Motor neuron (in vitro differentiated cells): ENCODE measurements around the gene FRY. TPM values are rescaled to one million over a fixed set of nuclear protein-coding genes. Genes with fewer than 3 reads are reported as not detected.

Source experiments
- ATAC-seq, 8 experiments: fragments of 200-7000 bp; cut with Tn5 transposase; replicated peaks in 6 of 8; 2 replicates each; pipeline ENCODE4 v1.8.0; 2021; ENCODE audit warnings: mild to moderate bottlenecking in 8 of 8, moderate library complexity in 8 of 8
- H3K27ac ChIP-seq, 2 donors: fragments of 250-450 bp; sonication (Bioruptor Pico); 2 replicates each; pipeline ENCODE4 v1.9.0; 2021; ENCODE audit warnings: antibody characterized with exemption in 2 of 2, mild to moderate bottlenecking in 2 of 2, moderate library complexity in 1 of 2
- H3K4me1 ChIP-seq, 2 donors: fragments of 250-450 bp; sonication (Bioruptor Pico); replicated peaks in 1 of 2; 2 replicates each; pipeline ENCODE4 v1.6.1; 2021; ENCODE audit warnings: antibody characterized with exemption in 2 of 2, mild to moderate bottlenecking in 2 of 2, moderate library complexity in 1 of 2
- H3K4me3 ChIP-seq, 5 donors: fragments of 250-450 bp; sonication (Bioruptor Pico); 2 replicates each; pipeline ENCODE4 v1.9.0; 2021; ENCODE audit warnings: antibody characterized with exemption in 5 of 5, mild to moderate bottlenecking in 5 of 5, moderate library complexity in 4 of 5
- WGBS, 10 experiments: fragments of 450-650 bp; shearing (Covaris generic); methylation state at CpG; one replicate each; pipeline ENCODE4 v1.0.0; 2022; 5-methylcytosine and 5-hydroxymethylcytosine counted together
- in situ Hi-C, 9 experiments: fragments of 400-800 bp; cut with MboI; loops; one replicate each; pipeline ENCODE4 v1.15.0; 2021; ENCODE audit warnings: low sequenced_read_pairs in 9 of 9, low pct_unique_long_range_greater_than_20kb in 2 of 9; ENCODE audit not compliant: unreplicated experiment in 9 of 9
- total RNA-seq, 8 experiments: library from RNA; unstranded; fragments of 300-600 nt; gene quantifications; 2 replicates each; pipeline versions ENCODE4 v1.2.3 to v1.2.4, GENCODE V29; 2022

FRY gene
- total RNA-seq, 8 experiments from 2014 or later: 6.0 to 54.0 (median 35.7) TPM

- in situ Hi-C loops: no loop called here
- ATAC-seq: peak in 2 of 8 experiments; percentile 59 to 60
- no peak overlapping the region for H3K27ac ChIP-seq
- H3K4me3 ChIP-seq: no peak overlapping the region
- H3K4me1 ChIP-seq: no peaks in the 10 kb centered on the region
- 0 to 100% (median 43%) methylated on average over 1 of the region's 1 CpG; no CpG with 5 or more reads in 4 of the 10 experiments for WGBS, 10 experiments
Measured at GRCh38 chr13:32277839-32278238, 246.3 kb downstream of the FRY start.

- Histone ChIP-seq H3K27ac (no peak overlapping the region), H3K4me3 (no peak overlapping the region), H3K4me1 (no peaks in the 10 kb centered on the region)
- in situ Hi-C loops: no loop called here
- ATAC-seq: peak in 2 of 8 experiments; percentile 74 to 89
- 7 to 100% (median 79%) methylated on average over 1 to 3 of the region's 3 CpGs for WGBS, 10 experiments
Measured at GRCh38 chr13:32278426-32278825, 246.9 kb downstream of the FRY start.

GRCh38 chr13:32281096-32281495 is 249.5 kb downstream of the FRY start:
- Histone ChIP-seq H3K4me3 (no peak overlapping the region), H3K27ac (no peak overlapping the region), H3K4me1 (no peaks in the 10 kb centered on the region)
- ATAC-seq: no peak
- in situ Hi-C loops: no loop called here
- 56 to 100% (median 89%) methylated on average over 1 of the region's 1 CpG for WGBS, 10 experiments

GRCh38 chr13:32282096-32282711 is 250.6 kb downstream of the FRY start:
- ATAC-seq: no peak
- 50 to 100% (median 88%) methylated on average over 1 to 2 of the region's 2 CpGs; no CpG with 5 or more reads in 3 of the 10 experiments for WGBS, 10 experiments
- H3K4me1 ChIP-seq: no peaks in the 10 kb centered on the region
- no peak overlapping the region for H3K4me3 ChIP-seq
- in situ Hi-C loops: no loop called here
- H3K27ac ChIP-seq: no peak overlapping the region

GRCh38 chr13:32284927-32285632 is 253.5 kb downstream of the FRY start:
- Histone ChIP-seq H3K4me1 (no peaks in the 10 kb centered on the region), H3K27ac (no peak overlapping the region), H3K4me3 (no peak overlapping the region)
- WGBS, 10 experiments: 43 to 64% (median 54%) methylated on average over 2 to 6 of the region's 6 CpGs; no CpG with 5 or more reads in 1 of the 10 experiments
- in situ Hi-C loops: no loop called here
- ATAC-seq: peak in 2 of 8 experiments; percentile 17 to 86

- in situ Hi-C loops: no loop called here
- Histone ChIP-seq H3K4me3 (no peak overlapping the region), H3K4me1 (no peaks in the 10 kb centered on the region), H3K27ac (no peak overlapping the region)
- 67 to 100% (median 84%) methylated on average over 1 to 4 of the region's 4 CpGs for WGBS, 10 experiments
- ATAC-seq: no peak
Measured at GRCh38 chr13:32285633-32285965, 254.0 kb downstream of the FRY start.

- in situ Hi-C loops: no loop called here
- Histone ChIP-seq H3K27ac (no peak overlapping the region), H3K4me1 (no peaks in the 10 kb centered on the region), H3K4me3 (no peak overlapping the region)
- WGBS, 10 experiments: 11 to 100% (median 74%) methylated on average over 1 to 2 of the region's 2 CpGs; no CpG with 5 or more reads in 2 of the 10 experiments
- ATAC-seq: no peak
Measured at GRCh38 chr13:32297206-32297605, 265.6 kb downstream of the FRY start.

GRCh38 chr13:32298695-32299094 is 267.1 kb downstream of the FRY start:
- ATAC-seq: no peak
- in situ Hi-C loops: no loop called here

GRCh38 chr13:32299893-32300292 is 268.3 kb downstream of the FRY start:
- ATAC-seq: no peak
- Histone ChIP-seq H3K4me3 (no peak overlapping the region), H3K4me1 (no peaks in the 10 kb centered on the region), H3K27ac (no peak overlapping the region)
- in situ Hi-C loops: loop anchor here in 2 of 9 experiments (25.0 kb wide), 2 partner anchors 263 to 388 kb away; partner anchors contain the start of gene FRY (in 1 of the 2)
- WGBS, 10 experiments: 39 to 92% (median 81%) methylated on average over 1 to 4 of the region's 4 CpGs; no CpG with 5 or more reads in 1 of the 10 experiments

More at GRCh38 chr13:32298695-32299094, 267.1 kb downstream of the FRY start:
- Histone ChIP-seq H3K4me3 (no peak overlapping the region), H3K27ac (no peak overlapping the region), H3K4me1 (no peaks in the 10 kb centered on the region)
- WGBS, 10 experiments: 73 to 100% (median 98%) methylated on average over 1 to 6 of the region's 6 CpGs; no CpG with 5 or more reads in 1 of the 10 experiments

- ATAC-seq: no peak
- Histone ChIP-seq H3K27ac (no peak overlapping the region), H3K4me1 (no peaks in the 10 kb centered on the region), H3K4me3 (no peak overlapping the region)
- in situ Hi-C loops: loop anchor here in 2 of 9 experiments (25.0 kb wide), 2 partner anchors 263 to 388 kb away; partner anchors contain the start of gene FRY (in 1 of the 2)
- WGBS, 10 experiments: 48 to 90% (median 80%) methylated on average over 3 to 8 of the region's 8 CpGs; no CpG with 5 or more reads in 3 of the 10 experiments
Measured at GRCh38 chr13:32300406-32300805, 268.8 kb downstream of the FRY start.

GRCh38 chr13:32300920-32301319 is 269.3 kb downstream of the FRY start:
- no peak overlapping the region for H3K4me3 ChIP-seq
- no peaks in the 10 kb centered on the region for H3K4me1 ChIP-seq
- in situ Hi-C loops: loop anchor here in 2 of 9 experiments (25.0 kb wide), 2 partner anchors 264 to 389 kb away; partner anchors contain the start of gene FRY (in 1 of the 2)
- no peak for ATAC-seq
- WGBS, 10 experiments: 67 to 100% (median 100%) methylated on average over 1 of the region's 1 CpG; no CpG with 5 or more reads in 7 of the 10 experiments
- no peak overlapping the region for H3K27ac ChIP-seq

- Histone ChIP-seq H3K4me1 (no peaks in the 10 kb centered on the region), H3K27ac (no peak overlapping the region)
Measured at GRCh38 chr13:32302461-32302860, 270.9 kb downstream of the FRY start.

GRCh38 chr13:32305646-32306045 is 274.1 kb downstream of the FRY start:
- H3K27ac ChIP-seq: no peak overlapping the region
- in situ Hi-C loops: loop anchor here in 2 of 9 experiments (25.0 kb wide), 2 partner anchors 268 to 393 kb away; partner anchors contain the start of gene FRY (in 1 of the 2)

More at GRCh38 chr13:32302461-32302860, 270.9 kb downstream of the FRY start:
- in situ Hi-C loops: loop anchor here in 2 of 9 experiments (25.0 kb wide), 2 partner anchors 265 to 390 kb away; partner anchors contain the start of gene FRY (in 1 of the 2)
- ATAC-seq: no peak
- 0 to 87% (median 67%) methylated on average over 1 to 2 of the region's 2 CpGs; no CpG with 5 or more reads in 1 of the 10 experiments for WGBS, 10 experiments
- H3K4me3 ChIP-seq: no peak overlapping the region

More at GRCh38 chr13:32305646-32306045, 274.1 kb downstream of the FRY start:
- H3K4me3 ChIP-seq: no peak overlapping the region
- ATAC-seq: no peak
- H3K4me1 ChIP-seq: no peaks in the 10 kb centered on the region
